Upper lobe of left lung (tissue), 6 donors: ENCODE measurements around the gene DHRS7B. TPM values are rescaled to one million over a fixed set of nuclear protein-coding genes. Genes with fewer than 3 reads are reported as not detected.

Experiments
- ATAC-seq, 2 donors: fragments of 200-7000 bp; cut with Tn5 transposase; one replicate each; pipeline ENCODE4 v1.9.1; 2022; ENCODE audit warnings: mild to moderate bottlenecking in 2 of 2, moderate library complexity in 2 of 2; ENCODE audit not compliant: low FRiP score in 2 of 2
- DNase-seq, 2 donors: peaks; one replicate each; pipeline ENCODE4 v3.0.0-alpha.2; 2019 to 2020
- H3K27ac ChIP-seq, 4 donors: fragments of 200-600 bp; sonication (generic); one replicate each; pipeline ENCODE4 v1.5.1; 2016 to 2019
- H3K27me3 ChIP-seq, 4 donors: fragments of 200-600 bp; sonication (generic); one replicate each; pipeline ENCODE4 v1.5.1; 2017 to 2019
- H3K36me3 ChIP-seq, 4 donors: fragments of 200-600 bp; sonication (generic); one replicate each; pipeline ENCODE4 v1.5.1; 2016 to 2019
- H3K4me1 ChIP-seq, 4 donors: fragments of 200-600 bp; sonication (generic); one replicate each; pipeline ENCODE4 v1.5.1; 2018 to 2019
- H3K4me3 ChIP-seq, 4 donors: fragments of 200-600 bp; sonication (generic); one replicate each; pipeline ENCODE4 v1.5.1; 2017 to 2019; ENCODE audit warnings: mild to moderate bottlenecking in 2 of 4, moderate library complexity in 1 of 4
- H3K9me3 ChIP-seq, 4 donors: fragments of 200-600 bp; sonication (generic); one replicate each; pipeline ENCODE4 v1.5.1; 2018 to 2019
- EP300 ChIP-seq, 4 donors: sonication (generic); formaldehyde crosslinking; IDR thresholded peaks; one replicate each; pipeline ENCODE4 v1.5.1; 2017; ENCODE audit warnings: antibody characterized with exemption in 4 of 4, control low read depth in 2 of 4
- POLR2A ChIP-seq, 4 donors: fragments of 450-650 bp; IDR thresholded peaks; one replicate each; pipeline ENCODE4 v1.5.1; 2016 to 2017; ENCODE audit warnings: antibody characterized with exemption in 4 of 4, mild to moderate bottlenecking in 2 of 4
- POLR2AphosphoS5 ChIP-seq, 2 donors: sonication (generic); formaldehyde crosslinking; IDR thresholded peaks; one replicate each; pipeline ENCODE4 v1.5.1; 2017; ENCODE audit warnings: antibody characterized with exemption in 2 of 2
- WGBS, 2 donors: methylation state at CpG; one replicate each; pipeline ENCODE4 v1.1.5; 2017 to 2018; 5-methylcytosine and 5-hydroxymethylcytosine counted together
- total RNA-seq, 6 donors: library from RNA; depleted of rRNA in 4 of 6; stranded (reverse); fragments of >200 nt in 4 of 6; gene quantifications; one replicate each; pipeline versions ENCODE4 v1.1.0 to v1.2.1, GENCODE V29; 2016 to 2021
- TF ChIP-seq, protein P1 (sequence below), 6 experiments: fragments of 450-650 bp in 4 of 6; fragments of 200-600 bp in 2 of 6; sonication (generic) in 2 of 6; IDR thresholded peaks; one replicate each; pipeline ENCODE4 v1.5.1; 2016 to 2019; ENCODE audit warnings: antibody characterized with exemption in 6 of 6
- donor health status: DM: no; HTN: no; CAD: no; lungs with moderate emphysema.
- donor health status: DM: no; HTN: yes; CAD: no; lungs with severe emphysema.

The DHRS7B gene
- total RNA-seq, 6 donors from 2014 or later = 16.8 to 47.2 (median 30.2) TPM

DNA sequence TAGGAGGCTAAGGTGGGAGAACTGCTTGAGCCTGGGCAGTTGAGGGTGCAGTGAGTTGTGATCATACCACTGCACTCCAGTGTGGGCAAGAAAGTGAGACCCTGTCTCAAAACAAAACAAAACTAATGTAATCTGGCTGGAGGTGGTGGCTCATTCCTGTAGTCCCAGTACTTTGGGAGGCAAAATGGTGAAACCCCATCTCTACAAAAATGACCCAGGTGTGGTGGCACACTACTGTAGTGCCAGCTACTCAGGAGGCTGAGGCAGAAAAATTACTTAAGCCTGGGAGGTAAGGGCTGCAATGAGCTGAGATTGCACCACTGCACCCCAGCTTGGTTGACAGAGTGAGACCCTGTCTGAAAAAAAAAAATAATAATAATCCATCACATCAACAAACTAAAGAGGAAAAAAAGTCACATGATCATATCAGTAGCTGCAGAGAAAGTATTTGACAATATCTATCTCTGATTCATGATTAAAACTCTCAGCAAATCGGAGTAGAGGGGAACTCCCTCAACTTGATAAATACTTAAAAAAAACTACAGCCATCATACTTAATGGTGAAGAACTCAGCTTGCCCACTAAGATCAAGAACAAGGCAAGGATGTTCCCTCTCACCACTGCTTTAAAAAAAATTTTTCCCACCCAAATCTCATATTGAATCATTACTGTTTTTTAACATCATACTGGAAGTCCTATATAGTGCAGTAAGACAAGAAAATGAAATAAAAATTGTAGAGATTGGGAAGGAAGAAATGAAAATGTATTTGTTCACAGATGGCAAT is 31.0 kb downstream of the DHRS7B start:
- WGBS, 2 donors = 69 to 77% methylated on average over 1 of the region's 1 CpG
- no peak for DNase-seq
- TF ChIP-seq, protein P1, sequence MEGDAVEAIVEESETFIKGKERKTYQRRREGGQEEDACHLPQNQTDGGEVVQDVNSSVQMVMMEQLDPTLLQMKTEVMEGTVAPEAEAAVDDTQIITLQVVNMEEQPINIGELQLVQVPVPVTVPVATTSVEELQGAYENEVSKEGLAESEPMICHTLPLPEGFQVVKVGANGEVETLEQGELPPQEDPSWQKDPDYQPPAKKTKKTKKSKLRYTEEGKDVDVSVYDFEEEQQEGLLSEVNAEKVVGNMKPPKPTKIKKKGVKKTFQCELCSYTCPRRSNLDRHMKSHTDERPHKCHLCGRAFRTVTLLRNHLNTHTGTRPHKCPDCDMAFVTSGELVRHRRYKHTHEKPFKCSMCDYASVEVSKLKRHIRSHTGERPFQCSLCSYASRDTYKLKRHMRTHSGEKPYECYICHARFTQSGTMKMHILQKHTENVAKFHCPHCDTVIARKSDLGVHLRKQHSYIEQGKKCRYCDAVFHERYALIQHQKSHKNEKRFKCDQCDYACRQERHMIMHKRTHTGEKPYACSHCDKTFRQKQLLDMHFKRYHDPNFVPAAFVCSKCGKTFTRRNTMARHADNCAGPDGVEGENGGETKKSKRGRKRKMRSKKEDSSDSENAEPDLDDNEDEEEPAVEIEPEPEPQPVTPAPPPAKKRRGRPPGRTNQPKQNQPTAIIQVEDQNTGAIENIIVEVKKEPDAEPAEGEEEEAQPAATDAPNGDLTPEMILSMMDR (IDR thresholded peaks at IDR 0.05) = no peak
- TF ChIP-seq EP300 (IDR thresholded peaks at IDR 0.05) = no peak

DNA sequence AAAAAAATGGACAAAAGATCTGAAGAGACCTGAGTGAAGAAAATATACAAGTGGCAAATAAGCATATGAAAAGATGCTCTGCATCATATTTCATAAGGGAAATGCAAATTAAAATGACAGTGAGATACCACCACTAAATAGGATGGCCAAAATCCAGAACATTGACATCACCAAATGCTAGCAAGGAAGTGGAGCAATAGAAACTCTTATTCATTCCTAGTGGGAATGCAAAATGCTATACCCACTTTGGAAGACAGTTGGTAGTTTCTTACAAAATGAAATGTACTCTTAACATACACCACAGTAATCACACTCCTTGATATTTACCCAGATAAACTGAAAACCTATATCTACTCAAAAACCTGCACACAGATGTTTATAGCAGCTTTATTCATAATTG is 33.6 kb downstream of the DHRS7B start:
- no peak for TF ChIP-seq POLR2A (IDR thresholded peaks at IDR 0.05)
- TF ChIP-seq EP300 (IDR thresholded peaks at IDR 0.05) = no peak
- TF ChIP-seq POLR2AphosphoS5 (IDR thresholded peaks at IDR 0.05) = no peak
- TF ChIP-seq, protein P1 (IDR thresholded peaks at IDR 0.05) = no peak
- Histone ChIP-seq H3K9me3 (no peaks in the 10 kb centered on the region), H3K4me3 (no peak overlapping the region), H3K27me3 (no peaks in the 10 kb centered on the region), H3K27ac (no peak overlapping the region), H3K36me3 (no peaks in the 10 kb centered on the region), H3K4me1 (peaks cover 5 to 18% (median 14%) of the 10 kb centered on the region in 4 donors)
- ATAC-seq (no peak), DNase-seq (no peak)

More for the DNA sequence above, 31.0 kb downstream of the DHRS7B start:
- H3K27me3 ChIP-seq = no peaks in the 10 kb centered on the region
- H3K36me3 ChIP-seq = no peaks in the 10 kb centered on the region
- no peak overlapping the region for H3K4me3 ChIP-seq
- H3K27ac ChIP-seq = no peak overlapping the region
- H3K4me1 ChIP-seq = peaks cover 5 to 18% (median 14%) of the 10 kb centered on the region in 4 donors
- no peaks in the 10 kb centered on the region for H3K9me3 ChIP-seq
- ATAC-seq = no peak

DNA sequence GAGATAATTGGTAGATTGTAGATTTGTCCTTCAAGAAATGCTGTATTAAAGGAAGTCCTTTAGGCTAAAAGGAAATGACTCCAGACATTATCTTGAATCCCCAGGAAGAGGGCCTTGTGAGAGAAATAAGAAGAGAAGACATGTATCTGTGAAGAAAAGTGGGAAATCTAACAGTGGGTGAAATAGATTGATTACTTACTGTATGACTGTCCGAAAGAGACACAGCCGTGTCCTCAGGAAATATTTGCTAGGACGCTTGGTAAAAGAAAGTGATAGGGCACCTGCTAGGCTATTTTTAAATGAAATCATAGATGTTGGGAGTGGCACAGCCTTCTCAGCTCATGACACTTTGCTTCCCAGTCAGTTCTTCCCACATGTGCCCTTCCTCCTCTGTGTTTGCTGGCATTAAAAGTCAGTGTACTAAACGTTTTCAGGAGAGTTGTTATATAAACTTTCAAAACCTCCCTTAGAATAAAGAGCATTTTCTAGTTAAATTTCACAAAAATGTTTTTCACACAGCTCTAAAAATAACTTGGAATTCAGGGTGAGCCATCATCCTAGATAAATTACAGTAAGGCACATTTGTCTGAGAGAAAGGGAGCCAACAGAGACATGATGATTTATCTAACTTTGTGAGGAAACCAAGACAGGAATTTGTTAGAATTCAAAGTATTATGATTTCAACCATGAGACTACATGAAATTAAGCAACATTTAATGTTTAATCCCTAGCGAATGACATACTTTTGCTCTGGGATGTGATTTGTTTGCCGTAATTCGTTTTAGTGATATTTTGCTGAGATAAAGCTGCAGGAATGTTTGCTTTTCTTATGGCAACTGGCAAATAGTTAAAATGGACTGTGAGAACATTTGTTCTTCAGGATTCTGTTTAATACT is 35.0 kb downstream of the DHRS7B start:
- peak in 1 of 2 donors; percentile 78 for ATAC-seq
- peak overlapping the region in 2 of 4 donors; percentile 44 to 52 for H3K27ac ChIP-seq
- WGBS, 2 donors = 30 to 35% methylated on average over 7 of the region's 7 CpGs
- TF ChIP-seq, protein P1 (IDR thresholded peaks at IDR 0.05) = no peak
- TF ChIP-seq POLR2AphosphoS5 (IDR thresholded peaks at IDR 0.05) (no peak), EP300 (IDR thresholded peaks at IDR 0.05) (no peak), POLR2A (IDR thresholded peaks at IDR 0.05) (no peak)
- peaks cover 5 to 24% (median 16%) of the 10 kb centered on the region in 4 donors for H3K4me1 ChIP-seq
- no peaks in the 10 kb centered on the region for H3K36me3 ChIP-seq
- DNase-seq = no peak
- H3K4me3 ChIP-seq = no peak overlapping the region
- no peaks in the 10 kb centered on the region for H3K27me3 ChIP-seq
- H3K9me3 ChIP-seq = no peaks in the 10 kb centered on the region

DNA sequence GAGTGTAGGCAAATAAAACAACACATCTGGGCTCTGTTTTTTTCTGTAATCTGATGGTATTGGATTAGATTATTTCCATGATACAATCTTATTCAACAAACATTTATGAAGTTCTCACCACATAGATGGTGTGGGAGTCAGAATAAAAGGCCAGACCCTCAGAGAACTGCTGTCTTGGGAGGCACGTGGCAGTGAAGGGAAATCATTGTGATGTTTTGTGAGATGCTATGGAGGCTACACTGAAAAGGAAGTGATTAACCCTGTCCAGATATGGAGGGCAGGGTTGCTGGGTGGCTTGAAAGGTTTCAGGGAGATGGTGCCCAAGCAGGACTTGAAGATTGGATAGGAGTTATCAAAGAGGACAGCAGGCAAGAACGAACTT is 35.6 kb downstream of the DHRS7B start:
- H3K27ac ChIP-seq = peak overlapping the region in 3 of 4 donors; percentile 25 to 52 (median 44)
- WGBS, 2 donors = 56 to 74% methylated on average over 2 of the region's 2 CpGs

More for the DNA sequence above, 35.6 kb downstream of the DHRS7B start:
- no peaks in the 10 kb centered on the region for H3K36me3 ChIP-seq
- H3K27me3 ChIP-seq = no peaks in the 10 kb centered on the region
- ATAC-seq = peak in 1 of 2 donors; percentile 31
- H3K4me3 ChIP-seq = no peak overlapping the region
- no peaks in the 10 kb centered on the region for H3K9me3 ChIP-seq
- DNase-seq = no peak
- TF ChIP-seq POLR2A (IDR thresholded peaks at IDR 0.05) (no peak), POLR2AphosphoS5 (IDR thresholded peaks at IDR 0.05) (no peak), EP300 (IDR thresholded peaks at IDR 0.05) (no peak)
- TF ChIP-seq, protein P1 (IDR thresholded peaks at IDR 0.05) = no peak
- peaks cover 9 to 24% (median 16%) of the 10 kb centered on the region in 4 donors for H3K4me1 ChIP-seq
